ENCODE data around the gene VPS13A.

Gene VPS13A

GRCh38 chr9:77177143-77177893, at the start of gene VPS13A:
Gene VPS13A, plus strand, starts transcription at chr9:77177534. Its CDS starts 171 bp downstream, at chr9:77177705.
- Mint-ChIP-seq H3K27ac (peak within 1 kb of the TSS; percentile 93), H3K4me1 (ENCODE audit: low read depth) (peaks cover 23% of the 10 kb centered on the region), H3K4me3 (peak within 1 kb of the TSS; percentile 95), H3K27me3 (ENCODE audit: low read depth) (peaks cover 15% of the 10 kb centered on the region), H3K36me3 (ENCODE audit: low read depth) (no peaks in the 10 kb centered on the region), H3K9me3 (no peaks in the 10 kb centered on the region)

GRCh38 chr9:77128125-77128789, 49.1 kb upstream of the VPS13A start:
- Mint-ChIP-seq H3K4me1 (ENCODE audit: low read depth) (no peaks in the 10 kb centered on the region), H3K27ac (no peak overlapping the region), H3K4me3 (no peak overlapping the region), H3K27me3 (ENCODE audit: low read depth) (no peaks in the 10 kb centered on the region), H3K36me3 (ENCODE audit: low read depth) (no peaks in the 10 kb centered on the region), H3K9me3 (no peaks in the 10 kb centered on the region)

GRCh38 chr9:77131399-77131798, 45.9 kb upstream of the VPS13A start:
- Mint-ChIP-seq H3K4me1 (ENCODE audit: low read depth) (no peaks in the 10 kb centered on the region), H3K9me3 (no peaks in the 10 kb centered on the region), H3K27me3 (ENCODE audit: low read depth) (no peaks in the 10 kb centered on the region), H3K27ac (no peak overlapping the region), H3K4me3 (no peak overlapping the region), H3K36me3 (ENCODE audit: low read depth) (no peaks in the 10 kb centered on the region)

GRCh38 chr9:77133011-77133410, 44.3 kb upstream of the VPS13A start:
- Mint-ChIP-seq H3K27me3 (ENCODE audit: low read depth) (no peaks in the 10 kb centered on the region), H3K36me3 (ENCODE audit: low read depth) (no peaks in the 10 kb centered on the region), H3K27ac (no peak overlapping the region), H3K4me1 (ENCODE audit: low read depth) (no peaks in the 10 kb centered on the region), H3K4me3 (no peak overlapping the region), H3K9me3 (no peaks in the 10 kb centered on the region)

- Mint-ChIP-seq H3K4me1 (ENCODE audit: low read depth) (no peaks in the 10 kb centered on the region), H3K27me3 (ENCODE audit: low read depth) (peaks cover 6% of the 10 kb centered on the region), H3K9me3 (no peaks in the 10 kb centered on the region), H3K36me3 (ENCODE audit: low read depth) (no peaks in the 10 kb centered on the region), H3K27ac (no peak overlapping the region), H3K4me3 (no peak overlapping the region)
Observed at GRCh38 chr9:77142366-77142765, 35.0 kb upstream of the VPS13A start.

GRCh38 chr9:77149879-77150278, 27.5 kb upstream of the VPS13A start:
- H3K36me3 Mint-ChIP-seq (ENCODE audit: low read depth), result no peaks in the 10 kb centered on the region
- H3K9me3 Mint-ChIP-seq, result no peaks in the 10 kb centered on the region
- no peak overlapping the region for H3K27ac Mint-ChIP-seq
- H3K27me3 Mint-ChIP-seq (ENCODE audit: low read depth), result peaks cover 12% of the 10 kb centered on the region
- no peaks in the 10 kb centered on the region for H3K4me1 Mint-ChIP-seq (ENCODE audit: low read depth)
- H3K4me3 Mint-ChIP-seq, result no peak overlapping the region

GRCh38 chr9:77152289-77152688, 25.0 kb upstream of the VPS13A start:
- Mint-ChIP-seq H3K36me3 (ENCODE audit: low read depth) (no peaks in the 10 kb centered on the region), H3K4me3 (no peak overlapping the region), H3K27me3 (ENCODE audit: low read depth) (peaks cover 16% of the 10 kb centered on the region), H3K4me1 (ENCODE audit: low read depth) (no peaks in the 10 kb centered on the region), H3K9me3 (no peaks in the 10 kb centered on the region), H3K27ac (no peak overlapping the region)

GRCh38 chr9:77156646-77157371, 20.5 kb upstream of the VPS13A start:
- Mint-ChIP-seq H3K4me3 (no peak overlapping the region), H3K27me3 (ENCODE audit: low read depth) (peaks cover 31% of the 10 kb centered on the region), H3K4me1 (ENCODE audit: low read depth) (no peaks in the 10 kb centered on the region), H3K36me3 (ENCODE audit: low read depth) (no peaks in the 10 kb centered on the region), H3K9me3 (no peaks in the 10 kb centered on the region), H3K27ac (no peak overlapping the region)

GRCh38 chr9:77158772-77159513, 18.4 kb upstream of the VPS13A start:
- H3K4me3 Mint-ChIP-seq, result no peak overlapping the region
- no peaks in the 10 kb centered on the region for H3K4me1 Mint-ChIP-seq (ENCODE audit: low read depth)
- no peaks in the 10 kb centered on the region for H3K9me3 Mint-ChIP-seq
- H3K27me3 Mint-ChIP-seq (ENCODE audit: low read depth), result peaks cover 32% of the 10 kb centered on the region
- no peak overlapping the region for H3K27ac Mint-ChIP-seq
- H3K36me3 Mint-ChIP-seq (ENCODE audit: low read depth), result no peaks in the 10 kb centered on the region

- Mint-ChIP-seq H3K36me3 (ENCODE audit: low read depth) (no peaks in the 10 kb centered on the region), H3K27ac (no peak overlapping the region), H3K27me3 (ENCODE audit: low read depth) (peaks cover 30% of the 10 kb centered on the region), H3K4me3 (no peak overlapping the region), H3K4me1 (ENCODE audit: low read depth) (no peaks in the 10 kb centered on the region), H3K9me3 (no peaks in the 10 kb centered on the region)
Observed at GRCh38 chr9:77161191-77161590, 16.1 kb upstream of the VPS13A start.

GRCh38 chr9:77161966-77162365, 15.4 kb upstream of the VPS13A start:
- Mint-ChIP-seq H3K4me1 (ENCODE audit: low read depth) (no peaks in the 10 kb centered on the region), H3K27ac (no peak overlapping the region), H3K36me3 (ENCODE audit: low read depth) (no peaks in the 10 kb centered on the region), H3K27me3 (ENCODE audit: low read depth) (peaks cover 30% of the 10 kb centered on the region), H3K9me3 (no peaks in the 10 kb centered on the region), H3K4me3 (no peak overlapping the region)

- Mint-ChIP-seq H3K27me3 (ENCODE audit: low read depth) (peaks cover 30% of the 10 kb centered on the region), H3K4me1 (ENCODE audit: low read depth) (no peaks in the 10 kb centered on the region), H3K36me3 (ENCODE audit: low read depth) (no peaks in the 10 kb centered on the region), H3K9me3 (no peaks in the 10 kb centered on the region), H3K27ac (no peak overlapping the region), H3K4me3 (no peak overlapping the region)
Observed at GRCh38 chr9:77162366-77162765, 15.0 kb upstream of the VPS13A start.

- Mint-ChIP-seq H3K27ac (no peak overlapping the region), H3K36me3 (ENCODE audit: low read depth) (no peaks in the 10 kb centered on the region), H3K4me1 (ENCODE audit: low read depth) (no peaks in the 10 kb centered on the region), H3K27me3 (ENCODE audit: low read depth) (peaks cover 24% of the 10 kb centered on the region), H3K9me3 (no peaks in the 10 kb centered on the region), H3K4me3 (no peak overlapping the region)
Observed at GRCh38 chr9:77163884-77164283, 13.4 kb upstream of the VPS13A start.

GRCh38 chr9:77166193-77166592, 11.1 kb upstream of the VPS13A start:
- Mint-ChIP-seq H3K27me3 (ENCODE audit: low read depth) (peaks cover 9% of the 10 kb centered on the region), H3K27ac (no peak overlapping the region), H3K9me3 (no peaks in the 10 kb centered on the region), H3K4me1 (ENCODE audit: low read depth) (no peaks in the 10 kb centered on the region), H3K4me3 (no peak overlapping the region), H3K36me3 (ENCODE audit: low read depth) (no peaks in the 10 kb centered on the region)
